ENCODE data around the gene DACH1. TPM values are rescaled to one million over a fixed set of nuclear protein-coding genes. Genes with fewer than 3 reads are reported as not detected.

DACH1 gene
- total RNA-seq, 4 donors from 2014 or later = 0.98 to 1.6 (median 1.0) TPM

- no peak for TF ChIP-seq CTCF (IDR thresholded peaks at IDR 0.05 in 4 of 5, conservative IDR thresholded peaks at IDR 0.05 in 1 of 5)
- intact Hi-C loops (cut with DNase I; ENCODE audit: low total_unique reads) = loop anchor here (10.0 kb wide), 1 partner anchor 572 kb away; no protein-coding TSS in a partner anchor
- H3K27me3 ChIP-seq = no peaks in the 10 kb centered on the region
- H3K4me3 ChIP-seq = no peak overlapping the region
- in situ Hi-C loops (cut with MboI; ENCODE audit: low sequenced_read_pairs in 4 of 4) = loop anchor here in 2 of 4 donors (25.0 kb wide), 1 partner anchor 590 kb away; no protein-coding TSS in a partner anchor
- DNase-seq (no peak), ATAC-seq (no peak)
- peaks cover 0 to 5% of the 10 kb centered on the region in 2 donors for H3K4me1 ChIP-seq
- no peaks in the 10 kb centered on the region for H3K36me3 ChIP-seq
- no peak overlapping the region for H3K27ac ChIP-seq
- no peaks in the 10 kb centered on the region for H3K9me3 ChIP-seq
Measured at GRCh38 chr13:71877256-71877653, 10.3 kb upstream of the DACH1 start.

- TF ChIP-seq POLR2A (IDR thresholded peaks at IDR 0.05) = no peak
- TF ChIP-seq CTCF (IDR thresholded peaks at IDR 0.05 in 4 of 5, conservative IDR thresholded peaks at IDR 0.05 in 1 of 5) = no peak
- H3K36me3 ChIP-seq = no peaks in the 10 kb centered on the region
- peaks cover 0 to 5% of the 10 kb centered on the region in 2 donors for H3K4me1 ChIP-seq
- intact Hi-C loops (cut with DNase I; ENCODE audit: low total_unique reads) = loop anchor here (10.0 kb wide), 1 partner anchor 572 kb away; no protein-coding TSS in a partner anchor
- H3K9me3 ChIP-seq = no peaks in the 10 kb centered on the region
- ATAC-seq (no peak), DNase-seq (no peak)
- H3K27ac ChIP-seq = no peak overlapping the region
- H3K27me3 ChIP-seq = no peaks in the 10 kb centered on the region
- in situ Hi-C loops (cut with MboI; ENCODE audit: low sequenced_read_pairs in 4 of 4) = loop anchor here in 2 of 4 donors (25.0 kb wide), 1 partner anchor 589 kb away; no protein-coding TSS in a partner anchor
- no peak overlapping the region for H3K4me3 ChIP-seq
Measured at GRCh38 chr13:71876648-71877255, 9.7 kb upstream of the DACH1 start.

GRCh38 chr13:71875823-71876222 is 8.8 kb upstream of the DACH1 start:
- H3K4me3 ChIP-seq = no peak overlapping the region
- no peak for TF ChIP-seq POLR2A (IDR thresholded peaks at IDR 0.05)
- TF ChIP-seq CTCF (IDR thresholded peaks at IDR 0.05 in 4 of 5, conservative IDR thresholded peaks at IDR 0.05 in 1 of 5) = no peak
- no peak for DNase-seq
- no peak overlapping the region for H3K27ac ChIP-seq
- peaks cover 0 to 5% of the 10 kb centered on the region in 2 donors for H3K4me1 ChIP-seq
- no peaks in the 10 kb centered on the region for H3K27me3 ChIP-seq
- no peaks in the 10 kb centered on the region for H3K36me3 ChIP-seq
- no peak for ATAC-seq
- in situ Hi-C loops (cut with MboI; ENCODE audit: low sequenced_read_pairs in 4 of 4) = loop anchor here in 2 of 4 donors (25.0 kb wide), 1 partner anchor 589 kb away; no protein-coding TSS in a partner anchor
- intact Hi-C loops (cut with DNase I; ENCODE audit: low total_unique reads) = loop anchor here (10.0 kb wide), 1 partner anchor 571 kb away; no protein-coding TSS in a partner anchor
- H3K9me3 ChIP-seq = no peaks in the 10 kb centered on the region

- ATAC-seq (no peak), DNase-seq (no peak)
- no peak overlapping the region for H3K4me3 ChIP-seq
- H3K4me1 ChIP-seq = peaks cover 0 to 5% of the 10 kb centered on the region in 2 donors
- no peaks in the 10 kb centered on the region for H3K9me3 ChIP-seq
- intact Hi-C loops (cut with DNase I; ENCODE audit: low total_unique reads) (loop anchor here (10.0 kb wide), 1 partner anchor 570 kb away; no protein-coding TSS in a partner anchor), in situ Hi-C loops (cut with MboI; ENCODE audit: low sequenced_read_pairs in 4 of 4) (no loop called here)
- H3K27ac ChIP-seq = no peak overlapping the region
- H3K36me3 ChIP-seq = no peaks in the 10 kb centered on the region
- TF ChIP-seq CTCF (IDR thresholded peaks at IDR 0.05 in 4 of 5, conservative IDR thresholded peaks at IDR 0.05 in 1 of 5) (no peak), POLR2A (IDR thresholded peaks at IDR 0.05) (no peak)
- H3K27me3 ChIP-seq = peaks cover 0 to 3% (median 0%) of the 10 kb centered on the region in 3 donors
Measured at GRCh38 chr13:71874458-71874857, 7.5 kb upstream of the DACH1 start.
